ENCODE measurements around the gene KRTAP10-6. TPM values are rescaled to one million over a fixed set of nuclear protein-coding genes. Genes with fewer than 3 reads are reported as not detected.

The KRTAP10-6 gene
- polyA plus RNA-seq, 1 of the 3 experiments (the other 2 are of a cell fraction) = not detected

DNA sequence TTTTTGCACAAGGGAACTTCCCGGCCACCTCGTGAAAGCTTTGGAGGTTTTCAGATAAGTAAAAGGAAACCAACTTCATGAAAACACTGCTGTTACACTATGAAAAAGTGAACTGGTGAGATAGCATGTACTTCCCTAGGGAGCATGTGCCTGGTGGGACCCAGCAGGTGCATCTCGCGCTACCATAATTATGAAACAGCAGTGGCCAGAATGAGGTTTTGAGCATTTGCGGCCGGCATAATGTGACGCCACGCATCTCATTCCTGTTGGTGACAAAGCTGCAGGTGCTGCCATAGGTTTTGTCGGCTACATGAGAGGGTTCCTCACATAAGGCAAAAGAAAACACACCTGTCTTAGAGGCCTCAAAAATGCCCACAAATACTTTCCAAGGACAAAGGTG is 35.4 kb downstream of the KRTAP10-6 start (continued):
- no peak for TF ChIP-seq RCOR1 (IDR thresholded peaks at IDR 0.05; ENCODE audit: low read length)
- no peak for TF ChIP-seq RFX5 (IDR thresholded peaks at IDR 0.05; ENCODE audit: low read length)
- TF ChIP-seq USF2 (IDR thresholded peaks at IDR 0.05; ENCODE audit: borderline replicate concordance, low read depth, low read length) = no peak
- no peak for TF ChIP-seq FOSL2 (IDR thresholded peaks at IDR 0.05; ENCODE audit: borderline replicate concordance, low read depth)
- TF ChIP-seq IRF3 (IDR thresholded peaks at IDR 0.05; ENCODE audit: low read depth, low read length) = no peak
- no peak for TF ChIP-seq CHD2 (IDR thresholded peaks at IDR 0.05; ENCODE audit: low read length, partially characterized antibody)
- TF ChIP-seq NFIC (IDR thresholded peaks at IDR 0.05; ENCODE audit: borderline replicate concordance) = no peak
- no peak for TF ChIP-seq TAF1 (IDR thresholded peaks at IDR 0.05; ENCODE audit: borderline replicate concordance, low read depth, low read length)
- no peak for TF ChIP-seq POLR2AphosphoS5 (IDR thresholded peaks at IDR 0.05; ENCODE audit: low read depth, low read length)
- TF ChIP-seq EZH2phosphoT487 (IDR thresholded peaks at IDR 0.05; ENCODE audit: borderline replicate concordance, low read depth) = no peak

DNA sequence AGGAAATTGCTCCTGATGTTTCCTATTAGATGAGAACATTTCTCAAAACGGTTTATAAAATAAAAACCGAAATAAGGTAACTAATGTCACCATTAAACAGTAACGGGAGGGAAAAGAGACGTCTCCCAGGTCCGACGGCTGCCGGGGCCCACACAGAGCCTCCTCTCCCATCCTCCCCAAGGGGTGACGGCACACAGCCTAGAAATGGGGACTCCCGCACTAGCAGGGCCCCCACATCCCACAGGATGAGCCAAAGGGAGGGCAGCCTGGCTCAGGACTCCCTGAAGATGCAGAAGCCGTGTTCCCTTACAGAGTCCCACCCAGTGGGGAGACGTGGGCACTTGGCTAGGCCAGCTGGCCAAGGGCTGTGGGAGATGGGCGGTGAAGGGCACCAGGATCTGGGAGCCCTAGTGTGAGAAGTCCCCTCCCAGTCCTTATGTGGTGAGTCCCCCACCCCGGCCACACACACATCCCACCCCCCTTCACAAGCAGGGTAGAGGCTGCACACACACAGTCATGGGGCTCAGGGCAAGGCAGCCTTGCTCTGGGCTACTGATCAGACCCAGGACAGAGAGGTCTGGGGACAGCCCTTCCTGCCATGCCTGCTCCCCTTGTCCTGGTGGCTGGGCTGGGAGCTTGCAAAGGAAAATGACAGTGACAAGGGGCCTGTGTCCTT is 37.0 kb downstream of the KRTAP10-6 start:
- ChIA-PET POLR2A (no interaction called here), CTCF (no interaction called here)
- Histone ChIP-seq H3K9ac (no peak overlapping the region), H3K79me2 (ENCODE audit: insufficient read depth) (no peaks in the 10 kb centered on the region), H2AFZ (ENCODE audit: low read depth) (no peak overlapping the region), H3K36me3 (replicated peaks in 1 of 2; ENCODE audit: control insufficient read depth in 1 of 2, insufficient read depth in 2 of 2, low read length in 1 of 2) (no peaks in the 10 kb centered on the region), H3K4me2 (no peak overlapping the region), H3K4me3 (ENCODE audit: low read depth in 2 of 2, low read length in 1 of 2) (no peak overlapping the region), H3K9me3 (no peaks in the 10 kb centered on the region), H3F3A (replicated peaks; ENCODE audit: insufficient read depth) (no peaks in the 10 kb centered on the region), H3K27ac (ENCODE audit: low read depth in 2 of 2, low read length in 1 of 2) (no peak overlapping the region), H4K20me1 (ENCODE audit: insufficient read depth) (no peaks in the 10 kb centered on the region), H3K4me1 (ENCODE audit: control insufficient read depth in 1 of 2, insufficient read depth in 2 of 2, low read depth in 1 of 2, low read length in 1 of 2) (no peaks in the 10 kb centered on the region), H3K9me2 (no peaks in the 10 kb centered on the region), H3K27me3 (ENCODE audit: insufficient read depth) (peaks cover 59% of the 10 kb centered on the region)
- TF ChIP-seq YY1 (IDR thresholded peaks at IDR 0.05; ENCODE audit: low read depth) = no peak
- TF ChIP-seq EZH2phosphoT487 (IDR thresholded peaks at IDR 0.05; ENCODE audit: borderline replicate concordance, low read depth) = no peak
- no peak for TF ChIP-seq RAD21 (IDR thresholded peaks at IDR 0.05; ENCODE audit: low read length)
- TF ChIP-seq PBX3 (IDR thresholded peaks at IDR 0.05) = no peak
- TF ChIP-seq, protein P1, sequence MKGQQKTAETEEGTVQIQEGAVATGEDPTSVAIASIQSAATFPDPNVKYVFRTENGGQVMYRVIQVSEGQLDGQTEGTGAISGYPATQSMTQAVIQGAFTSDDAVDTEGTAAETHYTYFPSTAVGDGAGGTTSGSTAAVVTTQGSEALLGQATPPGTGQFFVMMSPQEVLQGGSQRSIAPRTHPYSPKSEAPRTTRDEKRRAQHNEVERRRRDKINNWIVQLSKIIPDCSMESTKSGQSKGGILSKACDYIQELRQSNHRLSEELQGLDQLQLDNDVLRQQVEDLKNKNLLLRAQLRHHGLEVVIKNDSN (IDR thresholded peaks at IDR 0.05; ENCODE audit: borderline replicate concordance, low read depth) = no peak
- WGBS (ENCODE audit: low lambda C conversion rate) = 13% methylated on average over 9 of the region's 13 CpGs
- no peak for DNase-seq
